B cell (primary cell): ENCODE measurements around the gene MS4A3.

ENCODE experiments used
- EZH2 ChIP-seq: IDR thresholded peaks from 2 replicates; pipeline ENCODE4 v1.6.1; 2012; ENCODE audit warnings: borderline replicate concordance, low read depth, mild to moderate bottlenecking, moderate library complexity, low read length; ENCODE audit not compliant: insufficient read depth, poor library complexity, severe bottlenecking
- TF ChIP-seq, protein P1 (sequence below): fragments of 200-600 bp; IDR thresholded peaks from one replicate; pipeline ENCODE4 v1.8.0; 2022; ENCODE audit warnings: antibody characterized with exemption, mild to moderate bottlenecking

DNA sequence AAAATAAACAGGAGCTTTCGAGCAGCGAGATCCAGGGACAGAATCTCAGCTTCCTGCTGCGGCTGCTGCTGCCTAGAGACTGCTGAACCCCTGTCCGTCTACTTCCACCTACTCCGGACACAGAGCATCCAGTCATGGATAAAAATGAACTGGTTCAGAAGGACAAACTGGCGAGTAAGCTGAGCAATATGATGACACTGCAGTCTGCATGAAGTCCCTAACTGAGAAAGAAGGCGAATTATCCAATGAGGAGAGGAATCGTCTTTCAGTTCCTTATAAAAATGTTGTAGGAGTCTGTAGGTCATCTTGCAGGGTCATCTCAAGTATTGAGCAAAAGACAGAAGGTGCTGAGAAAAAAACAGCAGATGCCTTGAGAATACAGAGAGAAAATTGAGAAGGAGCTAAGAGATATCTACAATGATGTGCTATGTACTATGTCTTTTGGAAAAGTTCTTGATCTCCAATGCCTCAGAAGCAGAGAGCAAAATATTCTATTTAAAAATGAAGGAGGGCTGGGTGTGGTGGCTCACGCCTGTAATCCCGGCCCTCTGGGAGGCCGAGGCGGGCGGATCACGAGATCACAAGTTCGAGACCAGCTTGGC lies 20.9 kb downstream of the MS4A3 start:
- TF ChIP-seq, protein P1, sequence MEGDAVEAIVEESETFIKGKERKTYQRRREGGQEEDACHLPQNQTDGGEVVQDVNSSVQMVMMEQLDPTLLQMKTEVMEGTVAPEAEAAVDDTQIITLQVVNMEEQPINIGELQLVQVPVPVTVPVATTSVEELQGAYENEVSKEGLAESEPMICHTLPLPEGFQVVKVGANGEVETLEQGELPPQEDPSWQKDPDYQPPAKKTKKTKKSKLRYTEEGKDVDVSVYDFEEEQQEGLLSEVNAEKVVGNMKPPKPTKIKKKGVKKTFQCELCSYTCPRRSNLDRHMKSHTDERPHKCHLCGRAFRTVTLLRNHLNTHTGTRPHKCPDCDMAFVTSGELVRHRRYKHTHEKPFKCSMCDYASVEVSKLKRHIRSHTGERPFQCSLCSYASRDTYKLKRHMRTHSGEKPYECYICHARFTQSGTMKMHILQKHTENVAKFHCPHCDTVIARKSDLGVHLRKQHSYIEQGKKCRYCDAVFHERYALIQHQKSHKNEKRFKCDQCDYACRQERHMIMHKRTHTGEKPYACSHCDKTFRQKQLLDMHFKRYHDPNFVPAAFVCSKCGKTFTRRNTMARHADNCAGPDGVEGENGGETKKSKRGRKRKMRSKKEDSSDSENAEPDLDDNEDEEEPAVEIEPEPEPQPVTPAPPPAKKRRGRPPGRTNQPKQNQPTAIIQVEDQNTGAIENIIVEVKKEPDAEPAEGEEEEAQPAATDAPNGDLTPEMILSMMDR, result no peak
- no peak for TF ChIP-seq EZH2
